Neural progenitor cell (in vitro differentiated cells): ENCODE measurements around the gene TPSAB1. TPM values are rescaled to one million over a fixed set of nuclear protein-coding genes. Genes with fewer than 3 reads are reported as not detected.

Experiments used
- DNase-seq: peaks from one replicate; pipeline ENCODE4 v3.0.0-alpha.2; 2016; ENCODE audit warnings: low spot score
- H2AFZ ChIP-seq: fragments of 200-600 bp; sonication (generic); replicated peaks from 2 replicates; pipeline ENCODE4 v1.6.1; 2016; ENCODE audit warnings: antibody characterized with exemption
- H3F3A ChIP-seq: fragments of 200-600 bp; sonication (generic); 2 replicates; pipeline ENCODE4 v1.6.1; 2016; ENCODE audit warnings: antibody characterized with exemption, low read depth
- H3K27ac ChIP-seq: fragments of 200-600 bp; sonication (generic); 2 replicates; pipeline ENCODE4 v1.5.1; 2016; ENCODE audit warnings: mild to moderate bottlenecking
- H3K27me3 ChIP-seq: fragments of 200-600 bp; sonication (generic); 2 replicates; pipeline ENCODE4 v1.6.1; 2016; ENCODE audit warnings: mild to moderate bottlenecking, moderate library complexity
- H3K36me3 ChIP-seq: fragments of 200-600 bp; sonication (generic); 2 replicates; pipeline ENCODE4 v1.5.1; 2016
- H3K4me1 ChIP-seq: fragments of 200-600 bp; sonication (generic); 2 replicates; pipeline ENCODE4 v1.6.1; 2016; ENCODE audit warnings: mixed run types
- H3K4me2 ChIP-seq: fragments of 200-600 bp; sonication (generic); 2 replicates; pipeline ENCODE4 v1.6.1; 2016
- H3K4me3 ChIP-seq: fragments of 200-600 bp; sonication (generic); 2 replicates; pipeline ENCODE4 v1.5.1; 2016
- H3K79me2 ChIP-seq: fragments of 200-600 bp; sonication (generic); 2 replicates; pipeline ENCODE4 v1.6.1; 2016; ENCODE audit warnings: low read depth
- H3K9ac ChIP-seq: fragments of 200-600 bp; sonication (generic); 2 replicates; pipeline ENCODE4 v1.6.1; 2016
- H3K9me3 ChIP-seq: fragments of 200-600 bp; sonication (generic); 2 replicates; pipeline ENCODE4 v1.5.1; 2016; ENCODE audit warnings: low read depth
- H4K20me1 ChIP-seq: fragments of 200-600 bp; sonication (generic); 2 replicates; pipeline ENCODE4 v1.6.1; 2016; ENCODE audit warnings: low read depth
- H3K27ac Mint-ChIP-seq: 3 replicates; pipeline ENCODE4 v1.8.0; 2021; ENCODE audit warnings: mixed read lengths
- H3K27me3 Mint-ChIP-seq: 2 replicates; pipeline ENCODE4 v1.8.0; 2022; ENCODE audit warnings: low read depth, mild to moderate bottlenecking, inconsistent platforms, moderate library complexity, mixed read lengths; ENCODE audit not compliant: insufficient read depth
- H3K36me3 Mint-ChIP-seq: 3 replicates; pipeline ENCODE4 v1.8.0; 2021; ENCODE audit warnings: mixed read lengths
- H3K4me1 Mint-ChIP-seq: 3 replicates; pipeline ENCODE4 v1.8.0; 2021; ENCODE audit warnings: mixed read lengths
- H3K4me3 Mint-ChIP-seq: 3 replicates; pipeline ENCODE4 v1.8.0; 2021; ENCODE audit warnings: mild to moderate bottlenecking, moderate library complexity, mixed read lengths
- H3K9me3 Mint-ChIP-seq: 3 replicates; pipeline ENCODE4 v1.8.0; 2020; ENCODE audit warnings: mixed read lengths
- EZH2 ChIP-seq: fragments of 200-600 bp; sonication (generic); IDR thresholded peaks from 2 replicates; pipeline ENCODE4 v1.6.1; 2017; ENCODE audit warnings: antibody characterized with exemption, mild to moderate bottlenecking, moderate library complexity
- EZH2phosphoT487 ChIP-seq: fragments of 200-600 bp; sonication (generic); IDR thresholded peaks from 2 replicates; pipeline ENCODE4 v1.6.1; 2017; ENCODE audit warnings: antibody characterized with exemption
- total RNA-seq: library from RNA; depleted of rRNA; stranded (reverse); fragments of >200 nt; gene quantifications from 2 replicates; pipeline ENCODE4 v1.2.3, GENCODE V29; 2015; ENCODE audit warnings: low replicate concordance
- TF ChIP-seq, protein P1 (sequence below): fragments of 200-600 bp; sonication (generic); IDR thresholded peaks from 2 replicates; pipeline ENCODE4 v1.5.1; 2017; ENCODE audit warnings: antibody characterized with exemption, mild to moderate bottlenecking

TPSAB1 gene
- total RNA-seq, 1 donor from 2014 or later = not detected

DNA sequence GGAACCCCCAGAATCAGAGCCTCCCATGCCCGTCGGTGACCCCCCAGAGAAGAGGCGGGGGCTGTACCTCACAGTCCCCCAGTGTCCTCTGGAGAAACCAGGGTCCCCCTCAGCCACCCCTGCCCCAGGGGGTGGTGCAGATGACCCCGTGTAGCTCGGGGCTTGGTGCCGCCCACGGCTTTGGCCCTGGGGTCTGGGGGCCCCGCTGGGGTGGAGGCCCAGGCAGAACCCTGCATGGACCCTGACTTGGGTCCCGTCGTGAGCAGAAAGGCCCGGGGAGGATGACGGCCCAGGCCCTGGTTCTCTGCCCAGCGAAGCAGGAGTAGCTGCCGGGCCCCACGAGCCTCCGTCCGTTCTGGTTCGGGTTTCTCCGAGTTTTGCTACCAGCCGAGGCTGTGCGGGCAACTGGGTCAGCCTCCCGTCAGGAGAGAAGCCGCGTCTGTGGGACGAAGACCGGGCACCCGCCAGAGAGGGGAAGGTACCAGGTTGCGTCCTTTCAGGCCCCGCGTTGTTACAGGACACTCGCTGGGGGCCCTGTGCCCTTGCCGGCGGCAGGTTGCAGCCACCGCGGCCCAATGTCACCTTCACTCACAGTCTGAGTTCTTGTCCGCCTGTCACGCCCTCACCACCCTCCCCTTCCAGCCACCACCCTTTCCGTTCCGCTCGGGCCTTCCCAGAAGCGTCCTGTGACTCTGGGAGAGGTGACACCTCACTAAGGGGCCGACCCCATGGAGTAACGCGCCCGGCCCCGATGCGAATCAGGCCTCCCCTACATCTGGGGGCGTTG lies 19.5 kb upstream of the TPSAB1 start:
- Histone ChIP-seq H3K79me2 (no peaks in the 10 kb centered on the region), H3K27me3 (no peaks in the 10 kb centered on the region), H3K9me3 (no peaks in the 10 kb centered on the region), H3K4me1 (no peaks in the 10 kb centered on the region), H2AFZ (no peak overlapping the region), H3K4me3 (no peak overlapping the region), H3F3A (no peaks in the 10 kb centered on the region), H4K20me1 (no peaks in the 10 kb centered on the region), H3K9ac (no peak overlapping the region), H3K36me3 (no peaks in the 10 kb centered on the region), H3K27ac (no peak overlapping the region), H3K4me2 (no peak overlapping the region)
- no peak for TF ChIP-seq EZH2
- Mint-ChIP-seq H3K27ac (no peak overlapping the region), H3K4me3 (no peak overlapping the region), H3K27me3 (peaks cover 2% of the 10 kb centered on the region), H3K9me3 (no peaks in the 10 kb centered on the region), H3K36me3 (no peaks in the 10 kb centered on the region), H3K4me1 (no peaks in the 10 kb centered on the region)
- DNase-seq = no peak

DNA sequence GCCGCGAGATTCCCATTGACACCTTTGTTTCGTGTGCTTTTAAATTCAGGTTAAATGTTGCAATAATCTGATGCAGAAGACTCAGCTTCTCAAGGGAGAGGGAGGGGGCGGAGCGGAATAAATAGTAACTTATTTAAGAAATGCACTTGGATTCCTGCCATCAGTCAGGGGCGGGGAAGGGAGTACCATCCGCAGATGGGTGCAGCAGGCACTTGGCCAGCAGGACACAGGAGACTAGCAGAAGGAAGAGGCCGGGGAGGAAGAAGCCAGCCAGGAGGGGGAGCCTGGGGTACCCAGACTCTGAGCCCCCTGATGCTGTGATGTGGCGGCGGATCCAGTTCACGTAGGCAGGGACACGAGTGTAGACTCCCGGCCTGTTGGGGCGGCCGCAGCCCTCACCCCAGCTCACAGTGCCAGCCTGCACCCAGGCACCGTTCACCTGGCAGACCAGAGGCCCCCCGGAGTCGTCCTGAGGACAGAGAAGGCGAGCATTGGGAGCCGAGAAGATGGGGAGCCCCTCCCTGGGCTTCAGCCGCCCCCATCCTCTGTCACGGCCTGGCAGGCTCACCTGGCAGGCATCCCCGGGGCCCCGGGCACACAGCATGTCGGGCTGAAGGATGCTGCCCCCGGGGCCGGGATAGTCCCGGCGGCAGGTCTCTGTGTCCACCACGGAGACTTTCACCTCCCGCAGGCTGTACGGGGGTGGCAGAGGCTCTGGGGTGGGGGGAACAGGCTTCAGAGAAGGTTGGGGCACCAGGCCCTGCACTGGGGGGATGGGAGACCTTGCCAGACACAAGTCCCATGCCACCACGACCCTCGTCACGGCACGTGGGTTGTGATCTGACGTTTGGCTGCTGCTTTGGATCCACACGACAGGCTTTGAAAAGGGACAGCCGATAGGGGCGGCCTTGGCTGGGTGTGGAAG lies 18.6 kb upstream of the TPSAB1 start:
- no peak overlapping the region for H2AFZ ChIP-seq
- H3K4me3 ChIP-seq = no peak overlapping the region
- Mint-ChIP-seq H3K9me3 (no peaks in the 10 kb centered on the region), H3K27ac (no peak overlapping the region), H3K36me3 (no peaks in the 10 kb centered on the region), H3K4me1 (no peaks in the 10 kb centered on the region), H3K4me3 (no peak overlapping the region), H3K27me3 (peaks cover 2% of the 10 kb centered on the region)
- no peaks in the 10 kb centered on the region for H3K4me1 ChIP-seq
- H3F3A ChIP-seq = no peaks in the 10 kb centered on the region
- no peaks in the 10 kb centered on the region for H4K20me1 ChIP-seq
- no peak for DNase-seq
- no peaks in the 10 kb centered on the region for H3K36me3 ChIP-seq
- no peaks in the 10 kb centered on the region for H3K9me3 ChIP-seq
- H3K4me2 ChIP-seq = no peak overlapping the region
- H3K79me2 ChIP-seq = no peaks in the 10 kb centered on the region
- H3K9ac ChIP-seq = no peak overlapping the region
- H3K27me3 ChIP-seq = no peaks in the 10 kb centered on the region
- H3K27ac ChIP-seq = no peak overlapping the region
- TF ChIP-seq EZH2 (no peak), EZH2phosphoT487 (no peak)
- TF ChIP-seq, protein P1, sequence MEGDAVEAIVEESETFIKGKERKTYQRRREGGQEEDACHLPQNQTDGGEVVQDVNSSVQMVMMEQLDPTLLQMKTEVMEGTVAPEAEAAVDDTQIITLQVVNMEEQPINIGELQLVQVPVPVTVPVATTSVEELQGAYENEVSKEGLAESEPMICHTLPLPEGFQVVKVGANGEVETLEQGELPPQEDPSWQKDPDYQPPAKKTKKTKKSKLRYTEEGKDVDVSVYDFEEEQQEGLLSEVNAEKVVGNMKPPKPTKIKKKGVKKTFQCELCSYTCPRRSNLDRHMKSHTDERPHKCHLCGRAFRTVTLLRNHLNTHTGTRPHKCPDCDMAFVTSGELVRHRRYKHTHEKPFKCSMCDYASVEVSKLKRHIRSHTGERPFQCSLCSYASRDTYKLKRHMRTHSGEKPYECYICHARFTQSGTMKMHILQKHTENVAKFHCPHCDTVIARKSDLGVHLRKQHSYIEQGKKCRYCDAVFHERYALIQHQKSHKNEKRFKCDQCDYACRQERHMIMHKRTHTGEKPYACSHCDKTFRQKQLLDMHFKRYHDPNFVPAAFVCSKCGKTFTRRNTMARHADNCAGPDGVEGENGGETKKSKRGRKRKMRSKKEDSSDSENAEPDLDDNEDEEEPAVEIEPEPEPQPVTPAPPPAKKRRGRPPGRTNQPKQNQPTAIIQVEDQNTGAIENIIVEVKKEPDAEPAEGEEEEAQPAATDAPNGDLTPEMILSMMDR = no peak

DNA sequence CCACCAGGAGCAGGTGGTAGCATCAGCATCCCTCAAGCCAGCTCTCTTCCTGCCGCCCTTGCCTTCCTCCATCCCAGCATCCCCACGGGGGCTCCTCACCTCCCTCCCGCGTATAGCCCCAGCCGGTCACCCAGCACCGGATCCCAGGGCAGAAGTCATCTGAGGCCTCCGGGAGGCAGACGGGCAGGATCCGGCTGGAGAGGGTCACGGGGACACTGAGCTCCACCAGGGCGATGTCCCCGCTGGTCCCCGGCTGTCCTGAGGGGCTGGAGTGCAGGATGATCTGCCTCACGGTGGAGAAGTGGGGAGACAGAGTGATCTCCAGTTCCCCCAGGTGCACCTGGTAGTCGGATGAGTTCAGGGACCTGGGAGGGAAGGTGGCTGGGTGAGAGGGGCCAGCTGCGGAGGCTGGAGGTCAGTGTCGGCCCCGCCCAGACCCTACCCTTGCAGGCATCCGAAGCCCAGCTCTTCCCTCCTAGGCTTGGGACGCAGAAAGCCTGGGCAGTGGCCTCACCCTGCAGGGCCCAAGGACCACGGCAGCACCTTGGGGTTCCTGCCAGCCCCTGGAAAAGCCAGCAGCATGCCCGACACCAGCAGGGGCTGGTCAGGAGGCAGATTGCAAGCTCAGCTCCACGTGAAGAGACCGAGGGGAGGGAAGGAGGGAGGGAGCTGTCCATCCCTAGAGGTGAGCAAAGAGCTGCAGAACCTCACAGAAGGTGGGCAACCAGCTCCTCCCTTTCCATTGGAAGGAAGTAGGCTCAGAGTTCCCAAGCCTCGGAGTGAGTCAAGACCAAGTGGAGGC lies 17.8 kb upstream of the TPSAB1 start:
- Mint-ChIP-seq H3K27me3 (peaks cover 2% of the 10 kb centered on the region), H3K4me3 (no peak overlapping the region), H3K4me1 (no peaks in the 10 kb centered on the region), H3K9me3 (no peaks in the 10 kb centered on the region), H3K36me3 (no peaks in the 10 kb centered on the region), H3K27ac (no peak overlapping the region)
- no peaks in the 10 kb centered on the region for H3K27me3 ChIP-seq
- no peaks in the 10 kb centered on the region for H3K36me3 ChIP-seq
- no peak overlapping the region for H3K9ac ChIP-seq
- no peak overlapping the region for H2AFZ ChIP-seq
- no peak overlapping the region for H3K4me2 ChIP-seq
- H3K27ac ChIP-seq = no peak overlapping the region
- H3F3A ChIP-seq = no peaks in the 10 kb centered on the region
- H3K9me3 ChIP-seq = no peaks in the 10 kb centered on the region
- no peaks in the 10 kb centered on the region for H3K79me2 ChIP-seq
- H3K4me3 ChIP-seq = no peak overlapping the region
- no peaks in the 10 kb centered on the region for H3K4me1 ChIP-seq
- H4K20me1 ChIP-seq = no peaks in the 10 kb centered on the region
- no peak for DNase-seq
- TF ChIP-seq EZH2phosphoT487 = no peak
- TF ChIP-seq, protein P1 = no peak
- no peak for TF ChIP-seq EZH2
